GM18870 (cell line): Measurements from ENCODE around the gene TMEM267.
A peak's percentile ranks its signal among the peaks of the same experiment; 100 is the strongest.
"Not testable (repeated sequence)": the region's sequence is repeated elsewhere in the genome, so short reads cannot be mapped to it uniquely, and the experiment has no call there.

Experiments used
- ATAC-seq: cut with Tn5 transposase; IDR thresholded peaks from one replicate; pipeline ENCODE4 v1.9.1; 2021; ENCODE audit warnings: moderate library complexity; ENCODE audit not compliant: unreplicated experiment

TMEM267 gene

DNA sequence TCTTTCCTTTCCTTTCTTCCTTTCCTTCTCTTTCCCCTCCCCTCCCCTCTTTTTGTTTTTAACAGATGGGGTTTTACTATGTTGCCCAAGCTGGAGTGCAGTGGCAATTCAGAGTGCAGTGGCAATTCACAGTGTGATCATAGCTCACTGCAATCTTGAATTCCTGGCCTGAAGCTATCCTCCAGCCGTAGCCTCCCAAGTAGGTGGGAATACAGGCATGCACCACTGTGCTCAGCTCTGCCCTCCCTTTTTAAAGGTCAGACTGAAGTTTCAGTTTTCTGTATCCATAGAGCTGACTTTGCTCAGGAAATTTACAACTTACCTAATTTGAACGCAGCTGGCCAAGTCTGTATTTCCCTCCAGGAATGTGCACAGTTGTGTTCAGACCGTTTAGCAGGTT lies 72.2 kb downstream of the TMEM267 start:
- ATAC-seq: no peak

DNA sequence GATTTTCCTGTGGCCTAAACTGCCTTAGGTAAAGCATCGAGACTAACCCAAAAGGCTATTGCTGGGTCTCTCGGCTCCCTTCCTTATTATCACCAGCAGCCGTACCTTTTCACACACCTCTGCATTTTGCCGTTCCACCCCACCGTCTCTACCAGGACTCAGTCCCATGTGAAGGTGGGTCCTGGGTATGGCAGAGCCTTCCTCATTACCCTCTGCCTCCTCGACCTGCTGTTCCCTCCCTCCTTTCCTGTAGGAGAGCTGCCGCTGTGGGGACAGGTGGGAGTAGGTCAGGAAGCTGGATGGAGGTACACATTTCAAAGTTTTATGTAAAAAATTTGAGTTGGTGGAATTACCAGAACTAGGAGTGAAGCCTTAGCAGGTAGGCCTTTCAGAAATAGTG lies 73.3 kb downstream of the TMEM267 start:
- ATAC-seq: no peak

GRCh38 chr5:43409809-43410271 lies 73.8 kb downstream of the TMEM267 start:
- no peak for ATAC-seq

- not testable (repeated sequence) for ATAC-seq
Measured at GRCh38 chr5:43402524-43403066, 81.1 kb downstream of the TMEM267 start.

GRCh38 chr5:43401827-43402226 lies 81.8 kb downstream of the TMEM267 start:
- ATAC-seq: no peak

DNA sequence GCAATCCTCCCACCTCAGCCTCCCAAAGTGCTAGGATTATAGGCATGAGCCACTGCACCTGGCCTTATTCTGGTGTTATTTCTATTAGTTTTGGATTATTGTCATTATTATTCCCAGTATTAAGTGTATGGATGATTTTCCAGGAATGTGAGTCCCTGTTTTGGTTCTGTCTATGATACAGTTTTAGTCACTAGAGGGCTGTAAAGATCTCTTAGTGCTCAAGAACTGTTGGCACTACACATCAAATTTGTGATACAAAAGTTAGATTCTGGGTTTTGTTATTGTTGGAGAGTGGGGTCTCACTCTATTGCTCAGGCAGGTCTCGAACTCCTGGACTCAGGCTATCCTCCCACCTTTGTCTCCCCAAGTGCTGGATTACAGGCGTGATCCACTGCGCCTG lies 83.6 kb downstream of the TMEM267 start:
- no peak for ATAC-seq

GRCh38 chr5:43396762-43397304 lies 86.8 kb downstream of the TMEM267 start:
- peak; percentile 87 for ATAC-seq
